Activated CD4-positive, alpha-beta memory T cell treated with anti-CD3 and anti-CD28 coated beads for 36 hours (primary cell): Measurements from ENCODE around the gene RFTN1. TPM values are rescaled to one million over a fixed set of nuclear protein-coding genes. Genes with fewer than 3 reads are reported as not detected.
A peak's percentile ranks its signal among the peaks of the same experiment; 100 is the strongest.

Source experiments
- CTCF ChIA-PET: fragments of 350-600 bp; sonication (Branson Sonifier 250); formaldehyde crosslinking; loops from one replicate; lab custom pipeline; 2021; ENCODE audit warnings: antibody characterized with exemption, inconsistent platforms; lab: Charles Lee
- POLR2A ChIA-PET: fragments of 350-600 bp; sonication (Branson Sonifier 250); formaldehyde crosslinking; loops from one replicate; lab custom pipeline; 2021; ENCODE audit warnings: antibody characterized with exemption; lab: Charles Lee
- DNase-seq: peaks from one replicate; pipeline ENCODE4 v3.0.0-alpha.2; 2020
- H3K27ac Mint-ChIP-seq: one replicate; pipeline ENCODE4 v1.8.0; 2021; ENCODE audit warnings: mixed read lengths
- H3K27me3 Mint-ChIP-seq: one replicate; pipeline ENCODE4 v1.8.0; 2021; ENCODE audit warnings: mixed read lengths
- H3K36me3 Mint-ChIP-seq: one replicate; pipeline ENCODE4 v1.8.0; 2021; ENCODE audit warnings: mixed read lengths
- H3K4me1 Mint-ChIP-seq: one replicate; pipeline ENCODE4 v1.8.0; 2021; ENCODE audit warnings: low read depth, mixed read lengths
- H3K4me3 Mint-ChIP-seq: one replicate; pipeline ENCODE4 v1.8.0; 2021; ENCODE audit warnings: mild to moderate bottlenecking, mixed read lengths
- H3K9me3 Mint-ChIP-seq: one replicate; pipeline ENCODE4 v1.8.0; 2021; ENCODE audit warnings: mixed read lengths
- intact Hi-C: fragments of 100-400 bp; cut with micrococcal nuclease; formaldehyde crosslinking; loops from one replicate; pipeline ENCODE4 v1.15.1; 2023
- total RNA-seq, 2 experiments: library from RNA; stranded (reverse); gene quantifications; one replicate each; pipeline ENCODE4 v1.2.3, GENCODE V29; 2021

The RFTN1 gene
- total RNA-seq, 2 experiments from 2014 or later, result 104 to 106 TPM

GRCh38 chr3:16461463-16462245, 51.8 kb downstream of the RFTN1 start:
- Mint-ChIP-seq H3K4me3 (no peak overlapping the region), H3K4me1 (peaks cover 38% of the 10 kb centered on the region), H3K27ac (no peak overlapping the region), H3K9me3 (no peaks in the 10 kb centered on the region), H3K27me3 (no peaks in the 10 kb centered on the region), H3K36me3 (peaks cover 12% of the 10 kb centered on the region)
- ChIA-PET POLR2A (interaction anchor here (1.0 to 1.2 kb wide), 2 partner anchors 15 to 50 kb away, joined by 4 read pairs; no protein-coding TSS in a partner anchor), CTCF (interaction anchor here (0.6 kb wide), 1 partner anchor 1515 kb away, joined by 3 read pairs; no protein-coding TSS in a partner anchor)
- intact Hi-C loops, result loop anchor here (5.0 kb wide), 1 partner anchor 174 kb away; no protein-coding TSS in a partner anchor
- no peak for DNase-seq

GRCh38 chr3:16460886-16461285, 52.6 kb downstream of the RFTN1 start:
- ChIA-PET POLR2A (no interaction called here), CTCF (no interaction called here)
- intact Hi-C loops, result loop anchor here (5.0 kb wide), 1 partner anchor 174 kb away; no protein-coding TSS in a partner anchor
- DNase-seq, result no peak
- Mint-ChIP-seq H3K36me3 (peaks cover 10% of the 10 kb centered on the region), H3K4me3 (no peak overlapping the region), H3K9me3 (no peaks in the 10 kb centered on the region), H3K27me3 (no peaks in the 10 kb centered on the region), H3K27ac (no peak overlapping the region), H3K4me1 (peaks cover 36% of the 10 kb centered on the region)

- CTCF ChIA-PET, result no interaction called here
- no peak for DNase-seq
- peaks cover 36% of the 10 kb centered on the region for H3K4me1 Mint-ChIP-seq
- H3K27me3 Mint-ChIP-seq, result no peaks in the 10 kb centered on the region
- no peak overlapping the region for H3K4me3 Mint-ChIP-seq
- POLR2A ChIA-PET, result no interaction called here
- no peaks in the 10 kb centered on the region for H3K9me3 Mint-ChIP-seq
- peaks cover 14% of the 10 kb centered on the region for H3K36me3 Mint-ChIP-seq
- no peak overlapping the region for H3K27ac Mint-ChIP-seq
- intact Hi-C loops, result loop anchor here (5.0 kb wide), 1 partner anchor 173 kb away; no protein-coding TSS in a partner anchor
These were observed 53.2 kb downstream of the RFTN1 start for GRCh38 chr3:16460273-16460672.

GRCh38 chr3:16456784-16457415, 56.6 kb downstream of the RFTN1 start:
- DNase-seq, result no peak
- no peak overlapping the region for H3K4me3 Mint-ChIP-seq
- H3K27ac Mint-ChIP-seq, result no peak overlapping the region
- CTCF ChIA-PET, result no interaction called here
- no peaks in the 10 kb centered on the region for H3K27me3 Mint-ChIP-seq
- H3K36me3 Mint-ChIP-seq, result peaks cover 18% of the 10 kb centered on the region
- H3K9me3 Mint-ChIP-seq, result no peaks in the 10 kb centered on the region
- intact Hi-C loops, result no loop called here
- POLR2A ChIA-PET, result no interaction called here
- peaks cover 17% of the 10 kb centered on the region for H3K4me1 Mint-ChIP-seq

- no peak for DNase-seq
- no peak overlapping the region for H3K27ac Mint-ChIP-seq
- peaks cover 17% of the 10 kb centered on the region for H3K4me1 Mint-ChIP-seq
- intact Hi-C loops, result no loop called here
- H3K9me3 Mint-ChIP-seq, result no peaks in the 10 kb centered on the region
- POLR2A ChIA-PET, result no interaction called here
- H3K27me3 Mint-ChIP-seq, result no peaks in the 10 kb centered on the region
- no peak overlapping the region for H3K4me3 Mint-ChIP-seq
- H3K36me3 Mint-ChIP-seq, result peaks cover 23% of the 10 kb centered on the region
- CTCF ChIA-PET, result interaction anchor here (0.6 kb wide), 1 partner anchor 44 kb away, joined by 3 read pairs; no protein-coding TSS in a partner anchor
These were observed 57.5 kb downstream of the RFTN1 start for GRCh38 chr3:16455966-16456365.

- POLR2A ChIA-PET, result no interaction called here
- Mint-ChIP-seq H3K27me3 (no peaks in the 10 kb centered on the region), H3K36me3 (peaks cover 25% of the 10 kb centered on the region), H3K4me1 (peaks cover 18% of the 10 kb centered on the region), H3K9me3 (no peaks in the 10 kb centered on the region), H3K4me3 (no peak overlapping the region), H3K27ac (no peak overlapping the region)
- no peak for DNase-seq
- CTCF ChIA-PET, result no interaction called here
- intact Hi-C loops, result no loop called here
These were observed 58.5 kb downstream of the RFTN1 start for GRCh38 chr3:16455001-16455400.

GRCh38 chr3:16452261-16452660, 61.2 kb downstream of the RFTN1 start:
- Mint-ChIP-seq H3K4me3 (no peak overlapping the region), H3K27me3 (no peaks in the 10 kb centered on the region), H3K4me1 (peaks cover 29% of the 10 kb centered on the region), H3K36me3 (peaks cover 22% of the 10 kb centered on the region), H3K27ac (no peak overlapping the region), H3K9me3 (no peaks in the 10 kb centered on the region)
- intact Hi-C loops, result no loop called here
- no peak for DNase-seq
- CTCF ChIA-PET, result no interaction called here
- POLR2A ChIA-PET, result interaction anchor here (0.7 kb wide), 1 partner anchor 44 kb away, joined by 3 read pairs; no protein-coding TSS in a partner anchor

GRCh38 chr3:16449369-16449768, 64.1 kb downstream of the RFTN1 start:
- Mint-ChIP-seq H3K36me3 (peaks cover 21% of the 10 kb centered on the region), H3K27ac (no peak overlapping the region), H3K9me3 (no peaks in the 10 kb centered on the region), H3K4me3 (no peak overlapping the region), H3K27me3 (no peaks in the 10 kb centered on the region), H3K4me1 (peaks cover 29% of the 10 kb centered on the region)
- ChIA-PET POLR2A (no interaction called here), CTCF (no interaction called here)
- DNase-seq, result no peak
- intact Hi-C loops, result no loop called here

- H3K9me3 Mint-ChIP-seq, result no peaks in the 10 kb centered on the region
- DNase-seq, result peak; percentile 74
- H3K27ac Mint-ChIP-seq, result no peak overlapping the region
- no peaks in the 10 kb centered on the region for H3K27me3 Mint-ChIP-seq
- ChIA-PET CTCF (no interaction called here), POLR2A (no interaction called here)
- H3K36me3 Mint-ChIP-seq, result peaks cover 22% of the 10 kb centered on the region
- intact Hi-C loops, result no loop called here
- H3K4me3 Mint-ChIP-seq, result no peak overlapping the region
- peaks cover 26% of the 10 kb centered on the region for H3K4me1 Mint-ChIP-seq
These were observed 64.8 kb downstream of the RFTN1 start for GRCh38 chr3:16448639-16449070.

GRCh38 chr3:16447135-16447534, 66.4 kb downstream of the RFTN1 start:
- Mint-ChIP-seq H3K27ac (no peak overlapping the region), H3K9me3 (no peaks in the 10 kb centered on the region), H3K27me3 (no peaks in the 10 kb centered on the region), H3K4me3 (no peak overlapping the region), H3K36me3 (peaks cover 23% of the 10 kb centered on the region), H3K4me1 (peaks cover 24% of the 10 kb centered on the region)
- no peak for DNase-seq
- intact Hi-C loops, result no loop called here
- ChIA-PET CTCF (no interaction called here), POLR2A (no interaction called here)

- Mint-ChIP-seq H3K4me1 (peaks cover 18% of the 10 kb centered on the region), H3K36me3 (peaks cover 16% of the 10 kb centered on the region), H3K9me3 (no peaks in the 10 kb centered on the region), H3K27ac (no peak overlapping the region), H3K27me3 (no peaks in the 10 kb centered on the region), H3K4me3 (no peak overlapping the region)
- intact Hi-C loops, result no loop called here
- DNase-seq, result no peak
- ChIA-PET POLR2A (no interaction called here), CTCF (no interaction called here)
These were observed 69.2 kb downstream of the RFTN1 start for GRCh38 chr3:16444344-16444743.

GRCh38 chr3:16442730-16443129, 70.8 kb downstream of the RFTN1 start:
- peaks cover 8% of the 10 kb centered on the region for H3K4me1 Mint-ChIP-seq
- intact Hi-C loops, result no loop called here
- H3K36me3 Mint-ChIP-seq, result peaks cover 14% of the 10 kb centered on the region
- no peaks in the 10 kb centered on the region for H3K27me3 Mint-ChIP-seq
- H3K9me3 Mint-ChIP-seq, result no peaks in the 10 kb centered on the region
- ChIA-PET CTCF (no interaction called here), POLR2A (no interaction called here)
- no peak overlapping the region for H3K4me3 Mint-ChIP-seq
- no peak overlapping the region for H3K27ac Mint-ChIP-seq
- DNase-seq, result no peak
